D721Med (cell line): ENCODE measurements around the gene TBXAS1.

Source experiments
- DNase-seq: peaks from one replicate; pipeline ENCODE4 v3.0.0; 2011; ENCODE audit warnings: low spot score; ENCODE audit not compliant: insufficient read length
- FAIRE-seq: peaks from 2 replicates; lab custom pipeline; 2011; peaks lifted over from hg19 to GRCh38; lab: Jason Lieb, UNC
- TF ChIP-seq, protein P1 (sequence below): IDR thresholded peaks from 2 replicates; pipeline ENCODE4 v1.5.1; 2012; ENCODE audit warnings: mild to moderate bottlenecking, control low read depth; ENCODE audit not compliant: insufficient read depth; ENCODE audit errors: missing control alignments

TBXAS1 gene

DNA sequence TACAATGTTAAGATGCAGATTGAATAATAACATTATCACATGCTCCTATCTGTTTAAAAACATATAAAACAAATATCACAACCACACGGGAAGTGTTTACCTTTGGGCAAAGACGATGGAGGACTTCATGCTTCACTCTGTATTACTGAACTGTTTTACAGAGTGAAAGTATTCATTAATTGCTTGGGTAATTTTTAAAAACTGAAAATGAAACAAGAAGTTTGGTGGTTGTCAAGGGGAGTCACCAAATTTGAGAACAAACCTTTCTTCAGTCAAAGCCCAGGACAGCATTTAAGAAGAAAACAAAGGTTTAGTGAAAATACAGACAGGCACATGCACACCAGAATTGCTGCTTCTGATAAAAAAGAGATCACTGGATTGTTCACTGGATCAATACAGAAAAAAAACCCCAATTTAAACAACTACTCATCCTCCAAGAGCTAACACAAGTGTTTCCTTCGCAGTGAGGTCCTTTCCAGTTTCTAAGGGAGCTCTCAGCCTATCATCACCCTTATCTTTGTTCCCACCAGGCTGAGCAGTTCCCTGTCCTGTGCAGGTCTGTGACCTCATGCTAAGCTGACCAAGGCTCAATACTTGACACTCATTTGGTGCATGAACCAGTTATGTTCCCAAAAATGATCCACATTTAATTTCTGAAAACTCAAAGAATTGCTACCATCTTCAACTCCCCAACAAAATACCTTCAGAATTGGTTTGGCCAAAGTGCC lies 224.9 kb downstream of the TBXAS1 start:
- no peak for DNase-seq
- FAIRE-seq: no peak
- TF ChIP-seq, protein P1, sequence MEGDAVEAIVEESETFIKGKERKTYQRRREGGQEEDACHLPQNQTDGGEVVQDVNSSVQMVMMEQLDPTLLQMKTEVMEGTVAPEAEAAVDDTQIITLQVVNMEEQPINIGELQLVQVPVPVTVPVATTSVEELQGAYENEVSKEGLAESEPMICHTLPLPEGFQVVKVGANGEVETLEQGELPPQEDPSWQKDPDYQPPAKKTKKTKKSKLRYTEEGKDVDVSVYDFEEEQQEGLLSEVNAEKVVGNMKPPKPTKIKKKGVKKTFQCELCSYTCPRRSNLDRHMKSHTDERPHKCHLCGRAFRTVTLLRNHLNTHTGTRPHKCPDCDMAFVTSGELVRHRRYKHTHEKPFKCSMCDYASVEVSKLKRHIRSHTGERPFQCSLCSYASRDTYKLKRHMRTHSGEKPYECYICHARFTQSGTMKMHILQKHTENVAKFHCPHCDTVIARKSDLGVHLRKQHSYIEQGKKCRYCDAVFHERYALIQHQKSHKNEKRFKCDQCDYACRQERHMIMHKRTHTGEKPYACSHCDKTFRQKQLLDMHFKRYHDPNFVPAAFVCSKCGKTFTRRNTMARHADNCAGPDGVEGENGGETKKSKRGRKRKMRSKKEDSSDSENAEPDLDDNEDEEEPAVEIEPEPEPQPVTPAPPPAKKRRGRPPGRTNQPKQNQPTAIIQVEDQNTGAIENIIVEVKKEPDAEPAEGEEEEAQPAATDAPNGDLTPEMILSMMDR: no peak

GRCh38 chr7:140054751-140055150 lies 225.7 kb downstream of the TBXAS1 start:
- DNase-seq (no peak), FAIRE-seq (no peak)
- TF ChIP-seq, protein P1: no peak

- TF ChIP-seq, protein P1: no peak
- FAIRE-seq: no peak
- no peak for DNase-seq
Observed at GRCh38 chr7:140055833-140056232, 226.8 kb downstream of the TBXAS1 start.

- FAIRE-seq (no peak), DNase-seq (no peak)
- TF ChIP-seq, protein P1: no peak
Observed at GRCh38 chr7:140056431-140057142, 227.5 kb downstream of the TBXAS1 start.

GRCh38 chr7:140057143-140057535 lies 228.1 kb downstream of the TBXAS1 start:
- DNase-seq (no peak), FAIRE-seq (no peak)
- TF ChIP-seq, protein P1: no peak

DNA sequence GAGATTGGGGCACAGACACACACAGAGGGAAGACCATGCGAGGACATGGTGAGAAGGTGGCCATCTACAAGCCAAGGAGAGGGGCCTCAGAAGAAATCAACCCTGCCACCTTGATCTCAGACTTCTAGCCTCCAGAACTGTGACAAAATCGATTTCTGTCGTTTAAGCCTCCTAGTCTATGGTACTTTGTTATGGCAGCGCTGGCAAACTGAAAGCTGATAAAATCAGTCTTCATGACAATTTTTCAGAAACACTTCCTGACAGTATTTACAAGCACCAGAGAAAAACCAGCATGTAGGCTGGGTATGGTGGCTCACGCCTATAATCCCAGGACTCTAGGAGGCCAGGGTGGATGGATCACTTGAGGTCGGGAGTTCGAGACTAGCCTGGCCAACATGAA lies 229.5 kb downstream of the TBXAS1 start:
- FAIRE-seq (no peak), DNase-seq (no peak)
- TF ChIP-seq, protein P1: no peak
